ENCODE results near the gene PEAK3. TPM values are rescaled to one million over a fixed set of nuclear protein-coding genes. Genes with fewer than 3 reads are reported as not detected.

PEAK3 gene
- total and polyA plus RNA-seq, 3 experiments from 2014 or later: 0.79 TPM; not detected in 2

DNA sequence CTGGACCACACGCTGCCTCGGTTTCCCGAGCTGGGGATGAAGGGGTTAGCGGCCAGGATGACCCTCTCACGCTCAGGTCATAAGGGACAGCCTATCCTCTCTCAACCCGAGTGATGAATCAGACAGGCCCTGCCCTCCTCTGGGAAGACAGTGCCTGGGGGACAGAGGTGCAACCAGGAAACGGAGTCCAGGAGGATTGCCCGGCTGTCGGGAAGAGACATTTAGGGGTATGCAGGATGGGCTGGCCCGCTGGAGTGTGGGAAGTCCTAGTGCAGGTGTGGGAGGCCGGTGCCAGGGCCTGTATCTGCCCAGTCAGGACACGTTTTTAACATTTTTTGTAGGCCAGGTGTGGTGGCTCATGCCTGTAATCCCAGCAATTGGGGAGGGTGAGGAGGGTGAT, 38.1 kb upstream of the PEAK3 start:
- H3K9me3 ChIP-seq (ENCODE audit: low read length): no peaks in the 10 kb centered on the region
- H3K27me3 ChIP-seq (ENCODE audit: insufficient read depth, low read length, poor library complexity, severe bottlenecking): no peaks in the 10 kb centered on the region
- H3K36me3 Mint-ChIP-seq: peaks cover 0 to 30% (median 3%) of the 10 kb centered on the region in 3 donors
- CTCF ChIA-PET: no interaction called here
- peaks cover 0 to 6% (median 0%) of the 10 kb centered on the region in 3 donors for H3K4me1 Mint-ChIP-seq
- H3K27ac Mint-ChIP-seq: no peak overlapping the region
- H3K9me3 Mint-ChIP-seq: peaks cover 0 to 8% (median 5%) of the 10 kb centered on the region in 5 donors
- no peaks in the 10 kb centered on the region for H3K4me1 ChIP-seq (ENCODE audit: insufficient read depth, low read length)
- peaks cover 8% of the 10 kb centered on the region for H3K36me3 ChIP-seq (ENCODE audit: insufficient read depth, low read length)
- no peak for DNase-seq
- no peak overlapping the region for H3K4me3 ChIP-seq (ENCODE audit: low read length)
- POLR2A ChIA-PET: interaction anchor here (0.6 kb wide), 1 partner anchor 164 kb away, joined by 3 read pairs; no protein-coding TSS in a partner anchor
- H3K27ac ChIP-seq (ENCODE audit: low read depth, low read length): no peak overlapping the region
- H3K4me3 Mint-ChIP-seq: no peak overlapping the region
- peaks cover under 1 to 5% of the 10 kb centered on the region in 2 donors for H3K27me3 Mint-ChIP-seq

DNA sequence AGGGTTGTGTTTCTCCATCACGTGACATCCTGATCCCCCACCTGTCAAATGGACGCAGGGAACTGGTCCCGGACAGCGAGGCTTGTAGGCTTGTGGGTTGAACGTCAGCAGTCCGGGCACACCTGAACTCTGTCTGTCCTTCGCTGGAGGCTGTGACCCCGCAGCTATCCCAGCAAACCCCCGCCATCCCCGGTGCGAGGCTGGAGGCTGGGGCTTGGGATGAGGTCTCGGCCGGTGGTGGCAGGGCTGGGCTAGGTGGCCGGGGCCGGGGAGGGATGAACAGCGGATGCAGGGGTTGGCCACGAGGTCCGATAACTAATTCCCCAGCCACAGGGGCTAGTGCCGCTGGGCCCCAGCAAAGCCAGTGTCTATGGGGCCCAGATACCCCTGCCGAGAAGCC, 37.6 kb upstream of the PEAK3 start:
- CTCF ChIA-PET: no interaction called here
- Mint-ChIP-seq H3K36me3 (peaks cover 0 to 26% (median 7%) of the 10 kb centered on the region in 3 donors), H3K4me3 (no peak overlapping the region), H3K9me3 (peaks cover 4 to 13% (median 8%) of the 10 kb centered on the region in 5 donors), H3K27ac (peak overlapping the region in 1 of 8 donors; percentile 46), H3K27me3 (peaks cover 5 to 10% of the 10 kb centered on the region in 2 donors), H3K4me1 (peaks cover 0 to 3% (median 0%) of the 10 kb centered on the region in 3 donors)
- POLR2A ChIA-PET: interaction anchor here (0.6 kb wide), 1 partner anchor 164 kb away, joined by 3 read pairs; no protein-coding TSS in a partner anchor
- peaks cover 6% of the 10 kb centered on the region for H3K36me3 ChIP-seq (ENCODE audit: insufficient read depth, low read length)
- DNase-seq: no peak
- no peak overlapping the region for H3K4me3 ChIP-seq (ENCODE audit: low read length)
- H3K9me3 ChIP-seq (ENCODE audit: low read length): no peaks in the 10 kb centered on the region
- no peak overlapping the region for H3K27ac ChIP-seq (ENCODE audit: low read depth, low read length)
- H3K4me1 ChIP-seq (ENCODE audit: insufficient read depth, low read length): no peaks in the 10 kb centered on the region
- H3K27me3 ChIP-seq (ENCODE audit: insufficient read depth, low read length, poor library complexity, severe bottlenecking): no peaks in the 10 kb centered on the region

DNA sequence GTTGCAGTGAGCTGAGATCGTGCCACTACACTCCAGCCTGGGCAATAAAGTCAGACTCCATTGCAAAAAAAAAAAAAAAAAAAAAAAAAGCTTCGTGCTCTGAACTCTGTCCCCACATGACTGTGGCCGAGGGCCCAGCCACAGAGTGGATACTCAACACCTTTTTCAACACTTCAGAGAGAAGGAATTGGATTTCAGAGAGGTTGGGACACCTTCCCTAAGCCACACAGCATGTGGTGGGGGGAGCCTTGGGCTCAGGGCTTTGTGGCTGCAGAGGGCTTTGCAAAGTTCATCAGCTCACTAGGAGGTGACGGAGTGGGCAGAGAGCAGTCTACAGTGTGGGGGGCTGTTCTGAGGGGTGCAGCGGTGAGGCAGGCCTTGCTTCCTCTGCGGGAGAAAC, 36.9 kb upstream of the PEAK3 start:
- CTCF ChIA-PET: no interaction called here
- DNase-seq: no peak
- no peak overlapping the region for H3K27ac Mint-ChIP-seq
- peaks cover 6 to 15% of the 10 kb centered on the region in 2 donors for H3K27me3 Mint-ChIP-seq
- POLR2A ChIA-PET: interaction anchor here (0.6 to 1.4 kb wide), 2 partner anchors 47 to 444 kb away, joined by 3 read pairs; no protein-coding TSS in a partner anchor
- H3K9me3 Mint-ChIP-seq: peaks cover 4 to 18% (median 8%) of the 10 kb centered on the region in 5 donors
- Histone ChIP-seq H3K4me3 (ENCODE audit: low read length) (no peak overlapping the region), H3K27me3 (ENCODE audit: insufficient read depth, low read length, poor library complexity, severe bottlenecking) (no peaks in the 10 kb centered on the region), H3K36me3 (ENCODE audit: insufficient read depth, low read length) (peaks cover 4% of the 10 kb centered on the region), H3K27ac (ENCODE audit: low read depth, low read length) (no peak overlapping the region), H3K4me1 (ENCODE audit: insufficient read depth, low read length) (no peaks in the 10 kb centered on the region), H3K9me3 (ENCODE audit: low read length) (no peaks in the 10 kb centered on the region)
- H3K36me3 Mint-ChIP-seq: peaks cover 0 to 20% (median 13%) of the 10 kb centered on the region in 3 donors
- H3K4me3 Mint-ChIP-seq: no peak overlapping the region
- H3K4me1 Mint-ChIP-seq: no peaks in the 10 kb centered on the region

DNA sequence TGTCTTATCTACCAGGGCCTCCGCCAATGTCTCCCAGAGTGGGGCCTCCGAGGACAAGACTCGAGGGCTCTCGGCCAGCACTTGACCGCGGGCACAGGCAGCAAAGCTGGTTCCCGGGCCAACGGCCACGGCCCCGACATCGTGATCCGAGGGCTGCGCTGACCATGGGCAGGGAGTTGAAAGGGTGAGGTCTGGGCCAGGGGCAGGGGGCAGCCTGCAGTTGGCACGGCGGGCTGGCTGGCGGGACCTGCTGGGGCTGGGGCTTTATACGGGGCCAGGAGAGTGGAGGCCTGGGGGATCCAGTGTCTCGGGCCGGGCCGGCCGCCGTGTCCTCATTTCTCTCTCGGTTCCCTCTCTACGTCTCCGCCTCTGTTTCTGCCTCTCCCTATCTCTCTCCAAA, 35.8 kb upstream of the PEAK3 start:
- Histone ChIP-seq H3K9me3 (ENCODE audit: low read length) (no peaks in the 10 kb centered on the region), H3K4me1 (ENCODE audit: insufficient read depth, low read length) (no peaks in the 10 kb centered on the region), H3K27ac (ENCODE audit: low read depth, low read length) (no peak overlapping the region), H3K27me3 (ENCODE audit: insufficient read depth, low read length, poor library complexity, severe bottlenecking) (no peaks in the 10 kb centered on the region), H3K4me3 (ENCODE audit: low read length) (no peak overlapping the region), H3K36me3 (ENCODE audit: insufficient read depth, low read length) (peaks cover 4% of the 10 kb centered on the region)
- Mint-ChIP-seq H3K4me3 (no peak overlapping the region), H3K27ac (no peak overlapping the region), H3K27me3 (peaks cover 15 to 23% of the 10 kb centered on the region in 2 donors), H3K4me1 (no peaks in the 10 kb centered on the region), H3K9me3 (peaks cover 4 to 18% (median 8%) of the 10 kb centered on the region in 5 donors), H3K36me3 (peaks cover 0 to 13% (median 12%) of the 10 kb centered on the region in 3 donors)
- ChIA-PET POLR2A (interaction anchor here (1.4 kb wide), 1 partner anchor 46 kb away, joined by 3 read pairs; no protein-coding TSS in a partner anchor), CTCF (no interaction called here)
- no peak for DNase-seq

DNA sequence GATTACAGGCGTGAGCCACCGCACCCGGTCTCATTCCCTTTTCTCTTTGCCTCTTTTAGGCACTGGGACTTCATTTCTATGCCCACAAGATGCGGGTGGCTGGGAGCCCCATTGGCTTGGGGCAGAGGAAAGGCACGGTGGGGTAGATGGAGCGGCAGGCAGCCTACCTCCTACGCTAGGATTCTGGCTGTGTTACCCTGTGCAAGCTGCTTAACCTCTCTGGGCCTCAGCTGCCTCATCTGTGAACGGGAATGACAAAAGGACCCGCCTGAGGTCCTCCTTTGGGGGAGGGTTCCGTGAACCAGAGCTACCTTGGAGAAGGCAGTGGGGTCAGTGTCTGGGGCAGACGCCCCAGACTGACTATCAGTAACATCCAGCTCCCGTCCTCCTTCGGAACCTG, 35.3 kb upstream of the PEAK3 start:
- no peak overlapping the region for H3K4me3 ChIP-seq (ENCODE audit: low read length)
- Mint-ChIP-seq H3K9me3 (peaks cover 4 to 18% (median 8%) of the 10 kb centered on the region in 5 donors), H3K36me3 (peaks cover 0 to 13% (median 8%) of the 10 kb centered on the region in 3 donors), H3K4me1 (no peaks in the 10 kb centered on the region), H3K27ac (peak overlapping the region in 1 of 8 donors; percentile 95), H3K27me3 (peaks cover 18 to 23% of the 10 kb centered on the region in 2 donors), H3K4me3 (peak overlapping the region in 1 of 7 donors; percentile 13)
- no peak for DNase-seq
- peaks cover 4% of the 10 kb centered on the region for H3K36me3 ChIP-seq (ENCODE audit: insufficient read depth, low read length)
- CTCF ChIA-PET: interaction anchor here (0.5 to 1.7 kb wide), 2 partner anchors 15 to 384 kb away, joined by 3 read pairs; no protein-coding TSS in a partner anchor
- H3K27me3 ChIP-seq (ENCODE audit: insufficient read depth, low read length, poor library complexity, severe bottlenecking): no peaks in the 10 kb centered on the region
- H3K27ac ChIP-seq (ENCODE audit: low read depth, low read length): no peak overlapping the region
- no peaks in the 10 kb centered on the region for H3K9me3 ChIP-seq (ENCODE audit: low read length)
- H3K4me1 ChIP-seq (ENCODE audit: insufficient read depth, low read length): no peaks in the 10 kb centered on the region
- POLR2A ChIA-PET: no interaction called here

DNA sequence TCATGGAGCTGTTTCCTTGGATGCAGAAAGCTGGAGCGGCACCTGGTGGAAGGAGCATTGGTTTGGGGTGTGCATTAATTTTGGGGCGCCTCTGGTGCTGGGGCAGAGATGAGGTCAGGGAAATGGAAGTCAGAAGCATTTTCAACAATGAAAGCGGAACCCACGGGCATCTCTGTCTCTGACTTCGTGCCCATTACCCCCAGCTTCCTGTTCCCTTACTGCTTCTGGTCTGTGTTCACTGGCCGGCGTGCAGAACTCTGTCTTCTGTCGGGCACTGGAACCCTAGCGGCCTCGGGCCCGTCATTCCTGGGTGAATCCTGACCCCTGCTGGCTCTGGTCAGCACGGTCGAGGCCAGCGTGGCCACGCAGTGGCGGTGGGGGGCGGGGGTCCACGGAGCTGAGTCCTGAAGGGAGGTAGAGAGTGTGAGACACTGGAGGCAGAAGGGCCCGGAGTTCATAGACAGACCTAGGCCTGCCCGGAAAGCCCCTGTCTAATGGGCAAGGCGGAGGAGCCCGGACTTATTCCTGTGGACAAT, 33.9 kb upstream of the PEAK3 start:
- H3K4me1 Mint-ChIP-seq: no peaks in the 10 kb centered on the region
- H3K36me3 Mint-ChIP-seq: peaks cover 0 to 13% (median 3%) of the 10 kb centered on the region in 3 donors
- H3K27ac Mint-ChIP-seq: no peak overlapping the region
- H3K9me3 ChIP-seq (ENCODE audit: low read length): no peaks in the 10 kb centered on the region
- H3K4me1 ChIP-seq (ENCODE audit: insufficient read depth, low read length): no peaks in the 10 kb centered on the region
- H3K36me3 ChIP-seq (ENCODE audit: insufficient read depth, low read length): peaks cover under 1% of the 10 kb centered on the region
- H3K27me3 Mint-ChIP-seq: peaks cover 18 to 23% of the 10 kb centered on the region in 2 donors
- peak overlapping the region in 1 of 7 donors; percentile 72 for H3K4me3 Mint-ChIP-seq
- no peak overlapping the region for H3K27ac ChIP-seq (ENCODE audit: low read depth, low read length)
- peaks cover 4 to 18% (median 8%) of the 10 kb centered on the region in 5 donors for H3K9me3 Mint-ChIP-seq
- ChIA-PET CTCF (interaction anchor here (1.0 to 2.6 kb wide), 12 partner anchors 14 to 161 kb away, joined by 3 to 9 read pairs (median 4); partner anchors contain the start of gene PLEKHJ1), POLR2A (interaction anchor here (0.9 kb wide), 1 partner anchor 80 kb away, joined by 3 read pairs; the partner anchor contains the start of gene PLEKHJ1)
- H3K27me3 ChIP-seq (ENCODE audit: insufficient read depth, low read length, poor library complexity, severe bottlenecking): no peaks in the 10 kb centered on the region
- no peak overlapping the region for H3K4me3 ChIP-seq (ENCODE audit: low read length)
- peak in 1 of 5 donors; percentile 48 for DNase-seq

DNA sequence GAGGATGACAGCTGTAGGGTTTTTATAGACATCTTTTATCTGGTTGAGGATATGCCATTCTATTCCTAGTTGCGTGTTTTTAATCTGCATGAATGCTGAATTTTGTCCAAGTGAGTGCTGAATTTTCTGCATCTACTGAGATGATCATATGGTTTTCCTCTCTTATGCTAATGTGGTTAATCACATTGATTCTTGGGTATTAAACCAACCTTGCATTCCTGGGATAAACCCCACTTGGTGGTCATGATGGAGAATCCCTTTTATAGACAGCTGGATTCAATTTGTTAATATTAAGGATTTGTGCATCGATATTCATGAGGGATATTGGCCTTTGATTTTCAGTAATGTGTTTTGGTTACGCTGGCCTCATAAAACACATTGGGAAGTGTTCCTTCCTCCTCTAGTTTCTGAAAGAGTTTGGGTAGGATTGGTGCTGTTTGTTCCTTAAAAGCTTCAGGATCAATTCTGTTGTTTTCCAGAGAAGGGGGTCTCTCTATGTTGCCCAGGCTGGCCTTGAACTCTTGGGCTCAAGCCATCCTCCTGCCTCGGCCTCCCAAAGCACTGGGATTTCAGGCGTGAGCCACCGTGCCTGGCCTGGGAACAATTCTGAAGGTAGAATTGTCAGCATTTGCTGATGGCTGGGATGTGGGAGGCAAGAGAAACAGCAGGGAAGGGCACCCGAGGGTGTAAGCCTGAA, 33.3 kb upstream of the PEAK3 start:
- peaks cover 18 to 24% of the 10 kb centered on the region in 2 donors for H3K27me3 Mint-ChIP-seq
- CTCF ChIA-PET: interaction anchor here (1.0 to 2.6 kb wide), 13 partner anchors 11 to 160 kb away, joined by 3 to 9 read pairs (median 4); partner anchors contain the start of gene PLEKHJ1
- no peak for DNase-seq
- Histone ChIP-seq H3K9me3 (ENCODE audit: low read length) (no peaks in the 10 kb centered on the region), H3K4me1 (ENCODE audit: insufficient read depth, low read length) (no peaks in the 10 kb centered on the region), H3K27ac (ENCODE audit: low read depth, low read length) (no peak overlapping the region), H3K27me3 (ENCODE audit: insufficient read depth, low read length, poor library complexity, severe bottlenecking) (no peaks in the 10 kb centered on the region), H3K36me3 (ENCODE audit: insufficient read depth, low read length) (no peaks in the 10 kb centered on the region), H3K4me3 (ENCODE audit: low read length) (no peak overlapping the region)
- POLR2A ChIA-PET: no interaction called here
- no peak overlapping the region for H3K27ac Mint-ChIP-seq
- H3K4me1 Mint-ChIP-seq: no peaks in the 10 kb centered on the region
- H3K36me3 Mint-ChIP-seq: peaks cover 0 to 13% (median 0%) of the 10 kb centered on the region in 3 donors
- H3K4me3 Mint-ChIP-seq: no peak overlapping the region
- H3K9me3 Mint-ChIP-seq: peaks cover 4 to 18% (median 8%) of the 10 kb centered on the region in 5 donors

All from CD8-positive, alpha-beta memory T cell (primary cell).